Activated T-cell treated with anti-CD3 and anti-CD28 coated beads for 1 hour (primary cell): ENCODE data around the gene SFXN3.

Experiments
- DNase-seq: peaks from one replicate; pipeline ENCODE4 v3.0.0-alpha.2; 2020; ENCODE audit warnings: low read depth

SFXN3 gene

GRCh38 chr10:101035916-101036702 is 5.1 kb downstream of the SFXN3 start:
- no peak for DNase-seq

- DNase-seq = no peak
Observed at GRCh38 chr10:101036726-101037125, 5.7 kb downstream of the SFXN3 start.

GRCh38 chr10:101038484-101038883 is 7.5 kb downstream of the SFXN3 start:
- DNase-seq = no peak

- no peak for DNase-seq
Observed at GRCh38 chr10:101040061-101040460, 9.0 kb downstream of the SFXN3 start.

GRCh38 chr10:101040851-101041250 is 9.8 kb downstream of the SFXN3 start:
- no peak for DNase-seq

GRCh38 chr10:101041252-101041761 is 10.3 kb downstream of the SFXN3 start:
- DNase-seq = peak; percentile 61

GRCh38 chr10:101042118-101042517 is 11.1 kb downstream of the SFXN3 start:
- no peak for DNase-seq

- peak; percentile 72 for DNase-seq
Observed at GRCh38 chr10:101042667-101043362, 11.8 kb downstream of the SFXN3 start.

- no peak for DNase-seq
Observed at GRCh38 chr10:101043363-101043707, 12.3 kb downstream of the SFXN3 start.

- no peak for DNase-seq
Observed at GRCh38 chr10:101044117-101044516, 13.1 kb downstream of the SFXN3 start.

- DNase-seq = no peak
Observed at GRCh38 chr10:101046332-101047238, 15.6 kb downstream of the SFXN3 start.

GRCh38 chr10:101047268-101047667 is 16.2 kb downstream of the SFXN3 start:
- DNase-seq = no peak

GRCh38 chr10:101047961-101048892 is 17.2 kb downstream of the SFXN3 start:
- DNase-seq = no peak

- peak; percentile 78 for DNase-seq
Observed at GRCh38 chr10:101050208-101051069, 19.4 kb downstream of the SFXN3 start.

- DNase-seq = no peak
Observed at GRCh38 chr10:101052285-101052684, 21.3 kb downstream of the SFXN3 start.

GRCh38 chr10:101053516-101053915 is 22.5 kb downstream of the SFXN3 start:
- no peak for DNase-seq

- DNase-seq = no peak
Observed at GRCh38 chr10:101054351-101054750, 23.3 kb downstream of the SFXN3 start.

- DNase-seq = no peak
Observed at GRCh38 chr10:101054876-101055275, 23.8 kb downstream of the SFXN3 start.

- DNase-seq = no peak
Observed at GRCh38 chr10:101055411-101055810, 24.4 kb downstream of the SFXN3 start.
